Stimulated activated CD4-positive, alpha-beta T cell treated with anti-CD3 and anti-CD28 coated beads, Interleukin-15, amount 100 ng/mL, for 1 hour (primary cell): ENCODE results near the gene ZFAND3.

Experiments
- DNase-seq, 2 donors: peaks; one replicate each; pipeline ENCODE4 v3.0.0-alpha.2; 2020; ENCODE audit warnings: low read depth in 1 of 2, low spot score in 1 of 2

Gene ZFAND3

DNA sequence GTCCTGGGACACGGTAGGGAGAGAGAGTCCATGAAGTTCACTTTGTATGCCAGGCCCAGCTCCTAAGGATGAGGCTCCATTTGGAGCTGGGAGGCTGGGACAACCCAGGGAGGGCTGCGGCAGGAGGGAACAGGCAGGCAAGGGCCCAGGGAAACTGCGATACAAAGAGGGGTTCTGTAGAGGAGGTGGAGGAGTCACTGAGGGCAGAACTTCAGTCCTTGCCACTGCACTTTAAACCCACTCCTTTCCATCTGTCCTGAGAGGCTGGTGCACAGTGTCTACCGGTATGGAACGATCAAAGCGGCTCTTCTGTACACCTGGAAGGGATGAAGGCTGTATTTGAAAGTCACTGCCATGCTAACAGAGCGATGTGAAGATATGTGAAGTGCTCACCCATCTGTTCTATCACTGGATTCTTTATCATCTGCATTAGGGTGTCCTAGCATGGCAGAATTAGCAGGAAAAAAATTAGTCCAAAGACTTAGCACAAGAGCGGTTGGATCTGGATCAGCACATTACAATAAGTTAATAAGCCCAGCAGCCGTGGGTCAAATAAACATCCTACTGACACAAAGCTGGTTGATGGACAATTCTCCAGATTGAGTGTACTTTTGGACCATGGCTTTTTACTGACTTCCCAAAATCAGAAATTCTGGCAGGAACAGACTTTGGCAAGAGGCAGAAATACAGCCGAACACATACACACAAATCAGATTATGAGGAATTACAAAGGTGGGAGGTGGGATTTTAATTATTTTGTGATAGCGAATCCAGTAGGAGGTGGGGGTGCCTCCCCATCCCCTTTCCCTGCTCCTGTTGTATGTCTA, 20.9 kb upstream of the ZFAND3 start:
- no peak for DNase-seq

- DNase-seq: no peak
These were observed 20.3 kb upstream of the ZFAND3 start for GRCh38 chr6:37799263-37799644.

GRCh38 chr6:37800703-37801604, 18.6 kb upstream of the ZFAND3 start:
- DNase-seq: no peak

- DNase-seq: no peak
These were observed 18.0 kb upstream of the ZFAND3 start for GRCh38 chr6:37801605-37801940.

GRCh38 chr6:37802810-37803209, 16.7 kb upstream of the ZFAND3 start:
- no peak for DNase-seq

GRCh38 chr6:37804586-37804985, 14.9 kb upstream of the ZFAND3 start:
- no peak for DNase-seq

GRCh38 chr6:37806213-37806612, 13.3 kb upstream of the ZFAND3 start:
- no peak for DNase-seq

DNA sequence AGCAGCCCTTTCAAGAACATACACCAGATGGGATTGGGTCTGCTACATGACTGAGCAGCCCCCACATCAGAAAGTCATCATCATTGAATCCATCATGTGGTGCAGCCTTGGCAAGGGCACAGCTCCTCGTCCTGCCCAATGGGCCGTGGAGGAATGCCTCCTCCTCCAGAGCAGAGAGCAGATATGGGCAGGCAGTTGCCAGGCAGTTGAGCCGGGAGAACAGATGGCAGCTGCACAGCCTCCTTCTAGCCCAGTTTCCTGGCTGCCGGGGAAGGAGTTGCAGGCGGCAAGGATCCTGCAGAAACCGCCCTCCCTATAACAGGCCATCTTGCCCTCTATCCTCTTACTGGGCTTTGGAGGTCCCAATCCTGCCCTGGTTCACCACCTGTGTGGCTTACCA, 11.9 kb upstream of the ZFAND3 start:
- DNase-seq: no peak

- no peak for DNase-seq
These were observed 10.4 kb upstream of the ZFAND3 start for GRCh38 chr6:37809197-37809543.

GRCh38 chr6:37812841-37813240, 6.7 kb upstream of the ZFAND3 start:
- DNase-seq: no peak

GRCh38 chr6:37814374-37814773, 5.2 kb upstream of the ZFAND3 start:
- DNase-seq: no peak

- no peak for DNase-seq
These were observed 2.7 kb upstream of the ZFAND3 start for GRCh38 chr6:37816599-37817375.

DNA sequence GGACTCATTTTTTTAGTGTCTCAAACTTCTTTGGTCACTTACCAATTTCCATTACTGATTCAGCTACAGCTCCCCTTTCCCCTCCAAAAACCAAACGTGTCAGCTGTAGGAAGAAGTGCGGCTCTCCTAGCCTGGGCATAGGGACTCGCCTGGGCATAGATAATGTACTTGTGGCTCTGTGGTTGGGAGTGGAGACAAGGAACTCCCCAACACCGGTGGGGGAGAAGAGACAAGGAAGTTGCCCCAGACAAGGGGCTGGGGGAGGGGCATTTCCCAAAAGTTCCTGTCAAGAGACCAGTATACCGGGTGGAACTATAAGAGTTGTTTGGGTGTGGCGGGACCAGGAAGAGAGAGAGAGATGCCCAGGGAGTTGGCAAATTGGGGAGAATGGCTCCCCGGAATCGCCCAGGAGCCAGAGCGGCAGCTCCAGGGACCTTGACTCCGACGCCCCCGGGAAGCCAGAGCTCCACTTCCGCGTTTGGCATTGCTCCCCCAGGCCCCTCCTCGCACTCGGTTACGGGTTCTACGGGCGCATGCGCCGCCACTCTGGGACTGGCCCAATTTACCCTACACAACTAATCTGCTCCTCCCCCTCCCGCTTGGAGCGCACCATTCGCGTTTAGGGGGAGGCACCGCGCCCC, 871 bp upstream of the ZFAND3 start:
- peak; percentile 89 to 93 for DNase-seq

GRCh38 chr6:37819802-37820717, 533 bp downstream of the ZFAND3 start:
- peak; percentile 18 to 21 for DNase-seq

DNA sequence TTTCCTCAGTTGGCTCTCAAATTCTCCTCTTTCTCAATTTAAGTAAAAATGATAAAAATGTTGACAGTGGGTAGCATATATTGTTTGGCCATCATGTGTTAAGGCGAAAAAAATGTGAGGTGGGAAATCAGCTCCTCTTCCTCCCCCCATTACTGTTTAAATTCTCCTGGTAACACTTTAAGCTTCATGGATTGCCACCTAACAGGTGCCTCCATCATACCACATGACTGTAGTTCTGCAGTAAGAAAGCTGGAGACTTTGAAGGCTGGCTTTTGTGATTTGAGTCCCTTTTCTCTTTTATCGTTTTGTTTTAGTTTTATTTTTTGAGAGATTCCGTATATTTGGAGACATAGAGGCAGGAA, 1.2 kb downstream of the ZFAND3 start:
- no peak for DNase-seq

- DNase-seq: no peak
These were observed 1.9 kb downstream of the ZFAND3 start for GRCh38 chr6:37821446-37821845.

DNA sequence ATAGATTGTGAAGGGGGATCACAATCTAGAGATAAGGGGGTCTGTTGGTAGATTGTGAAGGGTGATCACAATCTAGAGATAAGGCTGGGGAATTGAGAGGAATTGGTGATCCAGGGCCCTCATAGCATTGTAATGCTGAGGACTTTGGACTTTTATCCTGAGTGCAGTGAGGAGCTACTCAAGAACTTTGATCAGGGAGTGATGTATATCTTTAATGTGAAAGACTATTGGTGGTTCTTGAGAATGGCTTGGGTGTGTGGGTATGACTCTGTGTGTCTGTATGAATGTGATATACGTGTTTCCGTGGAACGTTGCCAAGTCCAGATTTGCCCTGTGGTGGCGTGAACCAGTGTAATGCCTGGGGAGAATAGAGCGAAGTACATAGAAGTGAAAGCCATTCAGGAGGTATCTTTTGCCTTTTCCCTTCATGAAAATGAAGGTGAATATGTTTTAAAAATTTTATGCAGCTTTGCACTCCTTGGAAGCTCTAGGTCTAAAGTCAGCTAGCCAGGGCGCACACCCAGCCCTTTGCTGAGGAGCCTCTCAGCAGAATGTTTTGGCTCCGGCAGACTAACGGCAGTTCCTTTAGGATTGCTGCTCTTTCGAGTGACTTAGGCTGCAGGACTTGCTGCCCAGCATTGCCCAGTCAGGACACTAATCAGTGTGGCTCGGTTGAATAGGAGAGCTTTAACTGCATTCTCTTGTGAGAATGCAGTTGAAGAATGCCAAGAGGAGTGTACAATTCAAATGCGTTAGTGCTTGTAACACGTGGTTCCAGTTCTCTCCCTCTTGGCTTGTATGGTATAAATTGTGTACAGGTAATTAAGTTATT, 3.5 kb downstream of the ZFAND3 start:
- no peak for DNase-seq

DNA sequence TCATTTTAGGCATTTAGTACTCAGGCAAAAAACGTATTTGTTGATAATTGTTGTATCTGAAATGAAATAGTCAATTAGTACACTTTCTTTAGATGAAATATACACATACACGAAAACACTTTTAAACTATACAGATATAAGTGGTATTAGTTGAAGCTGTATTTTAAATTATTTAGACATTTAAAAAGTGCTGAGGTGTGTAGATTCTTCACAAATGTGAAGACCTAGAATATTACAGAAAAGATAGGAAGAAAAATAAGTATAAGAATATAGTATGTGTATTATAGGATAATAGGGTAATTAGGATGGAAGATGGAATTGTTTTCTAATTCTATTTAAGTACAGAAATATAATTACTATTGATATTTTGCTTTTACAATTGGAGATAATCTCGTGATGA, 4.6 kb downstream of the ZFAND3 start:
- no peak for DNase-seq

DNA sequence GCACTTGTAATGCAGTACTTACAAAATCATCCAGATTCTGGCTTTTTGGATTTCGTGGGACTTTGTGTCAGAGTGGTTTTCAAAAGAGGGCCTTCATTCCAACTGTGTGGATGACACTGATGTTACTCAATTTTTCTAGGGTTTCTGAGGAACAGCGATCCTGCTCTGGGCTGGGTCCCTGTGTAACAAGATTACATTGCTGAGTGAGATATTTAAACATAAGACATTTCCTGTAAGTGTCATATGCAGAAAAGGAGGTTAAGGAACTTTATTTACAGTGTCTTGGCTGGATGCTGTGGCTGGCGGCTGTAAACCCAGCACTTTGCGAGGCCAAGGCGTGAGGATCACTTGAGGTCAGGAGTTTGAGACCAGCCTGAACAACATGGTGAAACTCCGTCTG, 6.7 kb downstream of the ZFAND3 start:
- no peak for DNase-seq
